Measurements from ENCODE around the gene SASH1. TPM values are rescaled to one million over a fixed set of nuclear protein-coding genes. Genes with fewer than 3 reads are reported as not detected.

The SASH1 gene
- total RNA-seq, 1 experiment from 2014 or later, result 11.7 TPM

GRCh38 chr6:148317051-148317450 is 25.6 kb upstream of the SASH1 start:
- no peaks in the 10 kb centered on the region for H3K36me3 ChIP-seq (ENCODE audit: control insufficient read depth in 1 of 2, insufficient read depth in 2 of 2, low read length in 2 of 2)
- no peak for DNase-seq (ENCODE audit: low read depth, low spot score)
- no peaks in the 10 kb centered on the region for H3K79me2 ChIP-seq (ENCODE audit: insufficient read depth, low read length)
- H3K4me3 ChIP-seq (replicated peaks in 1 of 2; ENCODE audit: low read depth in 1 of 2, low read length in 2 of 2), result no peak overlapping the region
- TF ChIP-seq POLR2A (IDR thresholded peaks at IDR 0.05; ENCODE audit: borderline replicate concordance, extremely low read depth, insufficient read depth, insufficient read length), result no peak
- no peak for TF ChIP-seq JUND (IDR thresholded peaks at IDR 0.05)
- TF ChIP-seq SP1 (IDR thresholded peaks at IDR 0.05; ENCODE audit: low read depth), result no peak
- TF ChIP-seq POLR2AphosphoS5 (IDR thresholded peaks at IDR 0.05; ENCODE audit: low read depth, low read length), result no peak
- TF ChIP-seq EZH2 (IDR thresholded peaks at IDR 0.05), result no peak
- no peak for TF ChIP-seq FOSL1 (IDR thresholded peaks at IDR 0.05; ENCODE audit: low read depth)
- TF ChIP-seq CEBPB (IDR thresholded peaks at IDR 0.05; ENCODE audit: low read depth), result no peak
- TF ChIP-seq RAD21 (IDR thresholded peaks at IDR 0.05; ENCODE audit: low read depth), result no peak
- TF ChIP-seq ATF3 (IDR thresholded peaks at IDR 0.05), result no peak
- no peak for ATAC-seq
- H3K9ac ChIP-seq (ENCODE audit: low read length), result no peak overlapping the region
- ChIA-PET RAD21 (ENCODE audit: low non-redundant PET in 1 of 2, low total read pairs in 2 of 2, uncharacterized antibody in 2 of 2, unreplicated experiment in 2 of 2) (no interaction called here), CTCF (no interaction called here), POLR2A (no interaction called here)
- H2AFZ ChIP-seq (ENCODE audit: low read depth, low read length, poor library complexity, severe bottlenecking), result no peak overlapping the region
- no peaks in the 10 kb centered on the region for H4K20me1 ChIP-seq (ENCODE audit: insufficient read depth)
- H3K27ac ChIP-seq (ENCODE audit: low read depth, low read length), result no peak overlapping the region
- no TSS peak for BruUV-seq (replicated peaks)
- no peaks in the 10 kb centered on the region for H3K4me1 ChIP-seq (ENCODE audit: control insufficient read depth in 1 of 2, insufficient read depth in 2 of 2, low read length in 2 of 2)
- intact Hi-C loops (cut with micrococcal nuclease), result no loop called here
- no peak overlapping the region for H3K4me2 ChIP-seq (ENCODE audit: low read length)
- H3K9me2 ChIP-seq (ENCODE audit: insufficient read depth), result no peaks in the 10 kb centered on the region
- H3K9me3 ChIP-seq (ENCODE audit: control insufficient read depth in 1 of 2, insufficient read depth in 1 of 2, low read depth in 1 of 2, low read length in 2 of 2), result no peaks in the 10 kb centered on the region
- no peaks in the 10 kb centered on the region for H3K27me3 ChIP-seq (ENCODE audit: insufficient read depth, low read length)

DNA sequence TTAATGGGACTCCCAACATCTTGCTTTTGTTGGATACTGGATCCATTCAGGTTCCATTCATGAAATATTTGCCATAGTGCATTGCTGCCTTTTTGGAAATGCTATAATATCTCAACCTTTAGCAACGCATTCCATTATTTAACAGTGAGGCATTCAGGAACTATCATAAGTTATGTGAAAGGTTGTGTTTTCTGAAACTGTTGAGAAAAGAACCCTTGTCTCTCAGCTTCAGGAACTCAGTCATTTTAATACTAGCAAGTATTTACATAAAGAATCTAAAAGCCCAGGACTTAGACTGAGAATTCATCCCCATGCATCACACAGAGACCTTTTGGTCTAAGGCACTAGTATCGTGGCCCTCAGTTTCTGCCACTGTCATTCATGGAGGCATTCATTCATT is 24.9 kb upstream of the SASH1 start:
- H3K4me2 ChIP-seq (ENCODE audit: low read length), result no peak overlapping the region
- no peaks in the 10 kb centered on the region for H3K9me2 ChIP-seq (ENCODE audit: insufficient read depth)
- H3K9ac ChIP-seq (ENCODE audit: low read length), result no peak overlapping the region
- no TSS peak for BruUV-seq (replicated peaks)
- POLR2A ChIA-PET, result no interaction called here
- DNase-seq (ENCODE audit: low read depth, low spot score), result no peak
- RAD21 ChIA-PET (ENCODE audit: low non-redundant PET in 1 of 2, low total read pairs in 2 of 2, uncharacterized antibody in 2 of 2, unreplicated experiment in 2 of 2), result no interaction called here
- H3K27ac ChIP-seq (ENCODE audit: low read depth, low read length), result no peak overlapping the region
- no peak overlapping the region for H2AFZ ChIP-seq (ENCODE audit: low read depth, low read length, poor library complexity, severe bottlenecking)
- TF ChIP-seq SP1 (IDR thresholded peaks at IDR 0.05; ENCODE audit: low read depth), result no peak
- TF ChIP-seq JUND (IDR thresholded peaks at IDR 0.05), result no peak
- no peak for TF ChIP-seq SRF (IDR thresholded peaks at IDR 0.05; ENCODE audit: low read depth)
- TF ChIP-seq EZH2 (IDR thresholded peaks at IDR 0.05), result no peak
- no peak for TF ChIP-seq EZH2phosphoT487 (IDR thresholded peaks at IDR 0.05; ENCODE audit: borderline replicate concordance)
- no peak for TF ChIP-seq ZNF274 (IDR thresholded peaks at IDR 0.05; ENCODE audit: low read depth, low read length)
- no peak for TF ChIP-seq TCF7L2 (IDR thresholded peaks at IDR 0.05; ENCODE audit: borderline replicate concordance, extremely low read depth, insufficient read depth, insufficient read length)
- TF ChIP-seq, protein P1, sequence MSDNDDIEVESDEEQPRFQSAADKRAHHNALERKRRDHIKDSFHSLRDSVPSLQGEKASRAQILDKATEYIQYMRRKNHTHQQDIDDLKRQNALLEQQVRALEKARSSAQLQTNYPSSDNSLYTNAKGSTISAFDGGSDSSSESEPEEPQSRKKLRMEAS (IDR thresholded peaks at IDR 0.05), result no peak
- H3K4me3 ChIP-seq (replicated peaks in 1 of 2; ENCODE audit: low read depth in 1 of 2, low read length in 2 of 2), result no peak overlapping the region
- CTCF ChIA-PET, result no interaction called here
- H4K20me1 ChIP-seq (ENCODE audit: insufficient read depth), result no peaks in the 10 kb centered on the region
- ATAC-seq, result no peak
- H3K27me3 ChIP-seq (ENCODE audit: insufficient read depth, low read length), result no peaks in the 10 kb centered on the region
- no peaks in the 10 kb centered on the region for H3K4me1 ChIP-seq (ENCODE audit: control insufficient read depth in 1 of 2, insufficient read depth in 2 of 2, low read length in 2 of 2)
- intact Hi-C loops (cut with micrococcal nuclease), result no loop called here
- H3K79me2 ChIP-seq (ENCODE audit: insufficient read depth, low read length), result no peaks in the 10 kb centered on the region
- H3K9me3 ChIP-seq (ENCODE audit: control insufficient read depth in 1 of 2, insufficient read depth in 1 of 2, low read depth in 1 of 2, low read length in 2 of 2), result no peaks in the 10 kb centered on the region
- no peaks in the 10 kb centered on the region for H3K36me3 ChIP-seq (ENCODE audit: control insufficient read depth in 1 of 2, insufficient read depth in 2 of 2, low read length in 2 of 2)
